Keratinocyte (primary cell): ENCODE results near the gene HAND1. TPM values are rescaled to one million over a fixed set of nuclear protein-coding genes. Genes with fewer than 3 reads are reported as not detected.

Experiments
- DNase-seq: peaks from one replicate; pipeline ENCODE4 v3.0.0-alpha.2; 2011; ENCODE audit warnings: low read depth, missing footprints, low spot score
- FAIRE-seq: peaks from 2 replicates; lab custom pipeline; 2011; peaks lifted over from hg19 to GRCh38; lab: Jason Lieb, UNC
- H2AFZ ChIP-seq: 2 replicates; pipeline ENCODE4 v1.6.0; 2012; ENCODE audit warnings: low read length, control low read depth, inconsistent platforms; ENCODE audit not compliant: control insufficient read depth
- H3K27ac ChIP-seq: 2 replicates; pipeline ENCODE4 v1.5.1; 2011; ENCODE audit warnings: low read length; ENCODE audit not compliant: control insufficient read depth, insufficient read depth
- H3K27me3 ChIP-seq: 3 replicates; pipeline ENCODE4 v1.6.0; 2011; ENCODE audit warnings: low read length; ENCODE audit not compliant: control insufficient read depth, insufficient read depth; ENCODE audit errors: extremely low read depth
- H3K36me3 ChIP-seq, 2 experiments: 2 replicates in 1 of 2; 3 replicates in 1 of 2; pipeline ENCODE4 v1.5.1; 2011; ENCODE audit warnings: low read length in 2 of 2, mild to moderate bottlenecking in 1 of 2; ENCODE audit not compliant: control insufficient read depth in 2 of 2, insufficient read depth in 2 of 2; ENCODE audit errors: extremely low read depth in 1 of 2
- H3K4me1 ChIP-seq: 3 replicates; pipeline ENCODE4 v1.5.1; 2011; ENCODE audit warnings: low read length; ENCODE audit not compliant: control insufficient read depth, insufficient read depth; ENCODE audit errors: extremely low read depth
- H3K4me2 ChIP-seq: 3 replicates; pipeline ENCODE4 v1.6.0; 2011; ENCODE audit warnings: low read depth, low read length; ENCODE audit not compliant: control insufficient read depth, insufficient read depth; ENCODE audit errors: extremely low read depth
- H3K4me3 ChIP-seq, 3 experiments: fragments of 200-600 bp in 1 of 3; sonication (generic) in 1 of 3; 2 replicates in 2 of 3; 3 replicates in 1 of 3; pipeline ENCODE4 v1.5.1; 2011 to 2016; ENCODE audit warnings: low read length in 3 of 3, mild to moderate bottlenecking in 3 of 3, control low read depth in 2 of 3, inconsistent platforms in 1 of 3, low read depth in 1 of 3, mixed read lengths in 1 of 3, mixed run types in 1 of 3, moderate library complexity in 1 of 3; ENCODE audit not compliant: control insufficient read depth in 2 of 3, insufficient read depth in 2 of 3; ENCODE audit errors: extremely low read depth in 1 of 3
- H3K79me2 ChIP-seq: 2 replicates; pipeline ENCODE4 v1.6.0; 2012; ENCODE audit warnings: low read length; ENCODE audit not compliant: control insufficient read depth, insufficient read depth
- H3K9ac ChIP-seq: 3 replicates; pipeline ENCODE4 v1.6.0; 2011; ENCODE audit warnings: low read length; ENCODE audit not compliant: control insufficient read depth, insufficient read depth; ENCODE audit errors: extremely low read depth
- H3K9me1 ChIP-seq: 3 replicates; pipeline ENCODE4 v1.6.0; 2011; ENCODE audit warnings: low read length; ENCODE audit not compliant: control insufficient read depth, insufficient read depth; ENCODE audit errors: extremely low read depth
- H3K9me3 ChIP-seq: 2 replicates; pipeline ENCODE4 v1.5.1; 2012; ENCODE audit warnings: low read depth, low read length; ENCODE audit not compliant: control insufficient read depth
- H4K20me1 ChIP-seq: 3 replicates; pipeline ENCODE4 v1.6.0; 2011; ENCODE audit warnings: low read length; ENCODE audit not compliant: control insufficient read depth, insufficient read depth; ENCODE audit errors: extremely low read depth
- CTCF ChIP-seq, 3 experiments: IDR thresholded peaks in 1 of 3; conservative IDR thresholded peaks in 1 of 3; optimal IDR thresholded peaks in 1 of 3; 2 replicates in 2 of 3; 3 replicates in 1 of 3; pipeline versions ENCODE3 to v1.5.1; 2011; ENCODE audit warnings: low read length in 3 of 3, mild to moderate bottlenecking in 3 of 3, moderate library complexity in 2 of 3, control low read depth in 1 of 3, inconsistent platforms in 1 of 3; ENCODE audit not compliant: insufficient read depth in 2 of 3; ENCODE audit errors: extremely low read depth in 1 of 3
- EZH2 ChIP-seq: IDR thresholded peaks from one replicate; pipeline ENCODE4 v1.6.1; 2012; ENCODE audit warnings: inconsistent platforms, mild to moderate bottlenecking, low read length, moderate library complexity
- dilution Hi-C: fragments of 300-500 bp; cut with MboI; formaldehyde crosslinking; loops from one replicate; pipeline ENCODE4 v1.7.0; 2020; ENCODE audit warnings: low sequenced_read_pairs; ENCODE audit not compliant: extremely low pct_ligation_motif_present
- polyA plus RNA-seq, 5 experiments: library from polyadenylated mRNA; depleted of rRNA in 3 of 5; stranded (reverse) in 3 of 5; stranded (forward) in 1 of 5; unstranded in 1 of 5; fragments of >200 nt; gene quantifications; 1 replicate in 1 of 5; 2 replicates in 3 of 5; 3 replicates in 1 of 5; pipeline versions ENCODE4 v1.2.1 to v1.2.3, GENCODE V29; 2011 to 2012; ENCODE audit warnings: missing spikeins in 2 of 5, low read depth in 1 of 5, low replicate concordance in 1 of 5

HAND1 gene
- polyA plus RNA-seq, 1 donor (not counting 4 experiments of a cell fraction or from before 2014, with no cell fraction given): not detected

GRCh38 chr5:154503698-154504039 lies 25.6 kb upstream of the HAND1 start:
- no peak for TF ChIP-seq EZH2
- TF ChIP-seq CTCF (optimal IDR thresholded peaks at IDR 0.05 in 1 of 3, IDR thresholded peaks at IDR 0.05 in 1 of 3, conservative IDR thresholded peaks at IDR 0.05 in 1 of 3; ENCODE audit: extremely low read depth in 1 of 3, insufficient read depth in 2 of 3, low read length in 3 of 3): no peak
- FAIRE-seq (no peak), DNase-seq (no peak)
- Histone ChIP-seq H3K9me3 (no peaks in the 10 kb centered on the region), H3K4me3 (no peak overlapping the region), H3K9ac (no peak overlapping the region), H3K9me1 (no peaks in the 10 kb centered on the region), H3K4me1 (no peaks in the 10 kb centered on the region), H3K79me2 (no peaks in the 10 kb centered on the region), H3K27ac (no peak overlapping the region), H3K4me2 (no peak overlapping the region), H2AFZ (no peak overlapping the region), H4K20me1 (no peaks in the 10 kb centered on the region), H3K27me3 (no peaks in the 10 kb centered on the region), H3K36me3 (no peaks in the 10 kb centered on the region)
- dilution Hi-C loops: no loop called here

GRCh38 chr5:154502180-154502579 lies 24.2 kb upstream of the HAND1 start:
- H3K9me1 ChIP-seq: no peaks in the 10 kb centered on the region
- no peak overlapping the region for H3K27ac ChIP-seq
- no peaks in the 10 kb centered on the region for H4K20me1 ChIP-seq
- peaks cover 5% of the 10 kb centered on the region for H3K27me3 ChIP-seq
- FAIRE-seq: no peak
- no peak overlapping the region for H3K4me3 ChIP-seq
- no peaks in the 10 kb centered on the region for H3K9me3 ChIP-seq
- no peak overlapping the region for H3K4me2 ChIP-seq
- TF ChIP-seq EZH2 (no peak), CTCF (optimal IDR thresholded peaks at IDR 0.05 in 1 of 3, IDR thresholded peaks at IDR 0.05 in 1 of 3, conservative IDR thresholded peaks at IDR 0.05 in 1 of 3; ENCODE audit: extremely low read depth in 1 of 3, insufficient read depth in 2 of 3, low read length in 3 of 3) (no peak)
- no peak overlapping the region for H2AFZ ChIP-seq
- DNase-seq: no peak
- H3K4me1 ChIP-seq: no peaks in the 10 kb centered on the region
- dilution Hi-C loops: no loop called here
- no peak overlapping the region for H3K9ac ChIP-seq
- H3K36me3 ChIP-seq: no peaks in the 10 kb centered on the region
- no peaks in the 10 kb centered on the region for H3K79me2 ChIP-seq
